CD4-positive, alpha-beta T cell (primary cell): Measurements from ENCODE around the gene PTPRN2. TPM values are rescaled to one million over a fixed set of nuclear protein-coding genes. Genes with fewer than 3 reads are reported as not detected.

Experiments
- ATAC-seq: fragments of 200-7000 bp; cut with Tn5 transposase; one replicate; pipeline ENCODE4 v1.10.0; 2022; ENCODE audit warnings: mild to moderate bottlenecking; ENCODE audit not compliant: poor library complexity
- CTCF ChIA-PET: fragments of 350-600 bp; sonication (Branson Sonifier 250); formaldehyde crosslinking; loops from one replicate; lab custom pipeline; 2021; ENCODE audit warnings: antibody characterized with exemption, inconsistent platforms; lab: Charles Lee
- POLR2A ChIA-PET: fragments of 350-600 bp; sonication (Branson Sonifier 250); formaldehyde crosslinking; loops from one replicate; lab custom pipeline; 2021; ENCODE audit warnings: antibody characterized with exemption, inconsistent platforms; lab: Charles Lee
- DNase-seq, 14 experiments: peaks; one replicate each; pipeline ENCODE4 v3.0.0-alpha.2; 2013 to 2020; ENCODE audit warnings: mixed read lengths in 2 of 14
- H3K27ac ChIP-seq, 2 donors: one replicate each; pipeline versions ENCODE4 v1.5.1 to v1.7.0; 2013; ENCODE audit warnings: low read length in 2 of 2, low read depth in 1 of 2, mild to moderate bottlenecking in 1 of 2
- H3K27me3 ChIP-seq, 2 experiments: 1 replicate in 1 of 2; 2 replicates in 1 of 2; pipeline versions ENCODE4 v1.6.1 to v1.7.0; 2013; ENCODE audit warnings: low read length in 2 of 2, control low read depth in 1 of 2, mild to moderate bottlenecking in 1 of 2, moderate library complexity in 1 of 2; ENCODE audit not compliant: insufficient read depth in 2 of 2, control insufficient read depth in 1 of 2
- H3K36me3 ChIP-seq: one replicate; pipeline ENCODE4 v1.6.1; 2013; ENCODE audit warnings: low read length, control low read depth; ENCODE audit not compliant: insufficient read depth
- H3K4me1 ChIP-seq: one replicate; pipeline ENCODE4 v1.6.1; 2013; ENCODE audit warnings: low read length, control low read depth; ENCODE audit not compliant: insufficient read depth
- H3K4me3 ChIP-seq: one replicate; pipeline ENCODE4 v1.5.1; 2013; ENCODE audit warnings: mild to moderate bottlenecking, low read length, moderate library complexity
- H3K9me3 ChIP-seq, 2 experiments: 1 replicate in 1 of 2; 2 replicates in 1 of 2; pipeline versions ENCODE4 v1.6.1 to v1.7.0; 2013; ENCODE audit warnings: low read length in 2 of 2, mild to moderate bottlenecking in 2 of 2, control low read depth in 1 of 2, moderate library complexity in 1 of 2; ENCODE audit not compliant: control insufficient read depth in 1 of 2, insufficient read depth in 1 of 2
- H3K27ac Mint-ChIP-seq: one replicate; pipeline ENCODE4 v1.8.0; 2020; ENCODE audit warnings: mixed read lengths
- H3K27me3 Mint-ChIP-seq: one replicate; pipeline ENCODE4 v1.8.0; 2021; ENCODE audit warnings: mixed read lengths
- H3K36me3 Mint-ChIP-seq: one replicate; pipeline ENCODE4 v1.8.0; 2021; ENCODE audit warnings: low read depth, mixed read lengths
- H3K4me1 Mint-ChIP-seq: one replicate; pipeline ENCODE4 v1.8.0; 2021; ENCODE audit warnings: low read depth, mixed read lengths
- H3K4me3 Mint-ChIP-seq: one replicate; pipeline ENCODE4 v1.8.0; 2020; ENCODE audit warnings: mild to moderate bottlenecking, mixed read lengths
- H3K9me3 Mint-ChIP-seq: one replicate; pipeline ENCODE4 v1.8.0; 2020; ENCODE audit warnings: mixed read lengths
- CTCF ChIP-seq: fragments of 200-600 bp; IDR thresholded peaks from one replicate; pipeline ENCODE4 v1.8.0; 2022; ENCODE audit warnings: antibody characterized with exemption, mild to moderate bottlenecking
- intact Hi-C, 2 experiments: fragments of 100-400 bp; cut with DNase I in 1 of 2; cut with micrococcal nuclease in 1 of 2; formaldehyde crosslinking; loops; one replicate each; pipeline versions ENCODE4 v1.15.1 to v1.9.0; 2023 to 2025; cut with DNase I, micrococcal nuclease
- total RNA-seq, 174 experiments: library from RNA in 2 of 174; stranded (reverse) in 2 of 174; gene quantifications; one replicate each; pipeline ENCODE4 v1.2.3 and lab custom pipeline; 2021 to 2026

PTPRN2 gene
- total RNA-seq, 2 experiments from 2014 or later, result 0.34 to 0.44 TPM

DNA sequence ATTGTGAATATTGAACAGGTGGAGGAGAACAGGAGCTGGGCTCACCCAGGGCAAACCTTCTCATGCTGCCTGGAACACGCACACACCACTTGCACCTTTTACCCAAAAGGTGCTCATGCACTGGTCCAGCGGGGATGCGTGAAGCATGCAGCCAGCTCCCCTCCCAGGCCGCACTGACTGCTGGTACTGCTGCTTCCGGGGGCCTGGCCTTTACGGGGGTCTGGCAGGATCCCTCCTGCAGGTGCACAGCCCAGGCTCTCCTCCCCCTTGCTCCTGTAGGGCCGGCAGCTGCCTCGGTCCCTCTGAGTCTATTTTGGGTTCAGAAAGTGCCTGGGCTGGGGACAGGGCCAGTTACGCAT, 1029.1 kb downstream of the PTPRN2 start:
- POLR2A ChIA-PET, result no interaction called here
- Histone ChIP-seq H3K36me3 (no peaks in the 10 kb centered on the region), H3K27me3 (no peaks in the 10 kb centered on the region), H3K9me3 (no peaks in the 10 kb centered on the region), H3K27ac (no peak overlapping the region), H3K4me1 (no peaks in the 10 kb centered on the region), H3K4me3 (no peak overlapping the region)
- Mint-ChIP-seq H3K4me1 (no peaks in the 10 kb centered on the region), H3K9me3 (no peaks in the 10 kb centered on the region), H3K27ac (no peak overlapping the region), H3K4me3 (no peak overlapping the region), H3K27me3 (no peaks in the 10 kb centered on the region), H3K36me3 (no peaks in the 10 kb centered on the region)
- intact Hi-C loops, result no loop called here
- DNase-seq, result no peak
- CTCF ChIA-PET, result no interaction called here
- ATAC-seq, result no peak
- TF ChIP-seq CTCF, result no peak

GRCh38 chr7:157558061-157558460, 1029.6 kb downstream of the PTPRN2 start:
- no peaks in the 10 kb centered on the region for H3K4me1 Mint-ChIP-seq
- H3K27ac Mint-ChIP-seq, result no peak overlapping the region
- TF ChIP-seq CTCF, result no peak
- ATAC-seq (no peak), DNase-seq (no peak)
- no peak overlapping the region for H3K4me3 Mint-ChIP-seq
- intact Hi-C loops, result no loop called here
- Histone ChIP-seq H3K27me3 (no peaks in the 10 kb centered on the region), H3K36me3 (no peaks in the 10 kb centered on the region), H3K4me1 (no peaks in the 10 kb centered on the region), H3K27ac (no peak overlapping the region), H3K9me3 (no peaks in the 10 kb centered on the region), H3K4me3 (no peak overlapping the region)
- no peaks in the 10 kb centered on the region for H3K9me3 Mint-ChIP-seq
- ChIA-PET POLR2A (no interaction called here), CTCF (no interaction called here)
- H3K36me3 Mint-ChIP-seq, result no peaks in the 10 kb centered on the region
- no peaks in the 10 kb centered on the region for H3K27me3 Mint-ChIP-seq

DNA sequence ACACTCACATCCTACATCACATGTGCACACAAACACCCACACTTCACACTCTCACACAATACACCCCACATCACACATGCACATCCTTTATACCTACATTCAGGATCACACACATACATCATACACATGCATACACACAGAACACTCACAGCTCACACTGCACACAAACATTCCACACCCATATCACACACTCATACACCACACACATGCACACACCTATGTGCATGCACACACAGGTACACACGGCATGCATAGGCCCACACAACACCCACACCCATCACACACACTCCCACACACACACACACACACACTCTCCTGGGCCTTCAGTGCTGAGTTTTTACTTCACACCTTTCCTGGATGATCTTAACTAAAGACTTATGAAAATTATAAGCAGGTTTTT, 1030.4 kb downstream of the PTPRN2 start:
- Mint-ChIP-seq H3K27me3 (no peaks in the 10 kb centered on the region), H3K4me1 (no peaks in the 10 kb centered on the region), H3K4me3 (no peak overlapping the region), H3K27ac (no peak overlapping the region), H3K9me3 (no peaks in the 10 kb centered on the region), H3K36me3 (no peaks in the 10 kb centered on the region)
- no peak for TF ChIP-seq CTCF
- CTCF ChIA-PET, result no interaction called here
- ATAC-seq (no peak), DNase-seq (no peak)
- Histone ChIP-seq H3K4me1 (no peaks in the 10 kb centered on the region), H3K27ac (no peak overlapping the region), H3K27me3 (no peaks in the 10 kb centered on the region), H3K4me3 (no peak overlapping the region), H3K9me3 (no peaks in the 10 kb centered on the region), H3K36me3 (no peaks in the 10 kb centered on the region)
- POLR2A ChIA-PET, result no interaction called here
- intact Hi-C loops, result no loop called here
